KG1 (cell line): Measurements from ENCODE around the gene COPB2.
"Not testable (repeated sequence)": the region's sequence is repeated elsewhere in the genome, so short reads cannot be mapped to it uniquely, and the experiment has no call there.

Experiments
- DNase-seq: peaks from one replicate; lab custom pipeline; 2025; lab: John Stamatoyannopoulos, UW

Gene COPB2

DNA sequence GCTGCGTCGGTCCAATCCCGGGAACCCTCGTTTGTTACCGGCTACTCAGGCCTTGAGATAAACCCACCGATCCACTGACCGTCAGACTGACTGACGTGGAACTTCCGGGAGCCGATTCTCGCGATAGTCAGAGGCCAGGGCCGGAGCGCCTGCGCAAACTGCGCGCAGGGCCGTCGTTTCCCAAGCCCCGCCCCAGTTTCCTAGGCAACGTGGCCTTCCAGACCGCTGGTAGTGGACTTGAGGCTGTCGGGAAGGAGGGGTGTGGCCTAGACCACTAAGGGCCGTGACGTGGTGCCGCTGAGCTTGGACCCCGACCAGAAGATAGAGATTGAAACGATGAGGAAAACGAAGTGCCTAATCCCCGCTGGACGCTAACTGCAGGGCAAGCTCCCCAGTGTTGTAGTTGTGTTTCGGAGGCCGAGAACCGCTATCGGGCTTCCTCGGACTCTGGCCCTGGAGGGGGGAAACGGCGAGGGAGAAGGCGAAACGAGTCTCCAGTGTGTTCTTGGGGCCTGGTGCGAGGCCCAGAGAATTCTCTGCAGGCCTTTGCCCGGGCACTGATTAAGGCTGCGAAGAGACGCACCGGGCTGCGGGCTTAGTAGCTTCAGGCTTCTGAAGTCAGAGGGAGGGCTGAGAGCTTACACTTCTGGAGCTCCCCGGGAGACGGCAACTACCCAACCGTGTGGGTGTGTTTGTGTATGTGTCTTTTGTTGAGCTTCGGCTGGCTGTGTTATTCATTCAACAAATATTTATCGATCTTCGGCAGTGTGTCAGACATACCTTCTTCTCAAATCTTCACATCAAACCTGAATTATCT lies at the start of gene COPB2:
Gene COPB2, minus strand, starts transcription at position 96 of the 817 bp plus-strand sequence. CDS start 97 bp downstream, outside the sequence.
- DNase-seq = peak; percentile 95

DNA sequence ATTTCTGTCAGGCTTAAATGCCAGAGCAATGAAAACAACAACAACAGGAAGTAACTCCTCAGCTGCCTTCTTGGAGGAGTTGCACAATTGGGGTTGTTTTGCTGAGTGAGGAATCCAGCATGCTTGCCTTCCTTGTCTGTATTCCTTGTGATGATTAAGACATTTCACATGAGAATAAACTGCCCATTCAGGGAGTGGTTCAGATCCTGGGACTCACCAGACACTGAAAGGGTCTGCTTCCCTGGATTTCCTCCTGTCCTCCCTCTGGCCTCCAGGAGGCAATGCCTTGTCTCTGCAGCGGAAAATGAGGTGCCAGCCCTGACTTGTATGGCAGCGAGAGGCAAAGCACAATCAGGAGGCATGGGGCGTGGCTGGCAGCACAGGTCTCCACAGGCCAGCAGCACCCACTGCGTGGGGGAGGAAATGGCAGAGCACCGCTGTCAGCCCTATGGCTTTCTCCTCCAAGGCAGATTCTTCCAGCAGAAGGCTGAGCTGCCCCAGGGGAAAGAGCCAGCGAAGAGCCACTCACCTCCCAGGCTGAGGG lies 45.4 kb upstream of the COPB2 start:
- no peak for DNase-seq

DNA sequence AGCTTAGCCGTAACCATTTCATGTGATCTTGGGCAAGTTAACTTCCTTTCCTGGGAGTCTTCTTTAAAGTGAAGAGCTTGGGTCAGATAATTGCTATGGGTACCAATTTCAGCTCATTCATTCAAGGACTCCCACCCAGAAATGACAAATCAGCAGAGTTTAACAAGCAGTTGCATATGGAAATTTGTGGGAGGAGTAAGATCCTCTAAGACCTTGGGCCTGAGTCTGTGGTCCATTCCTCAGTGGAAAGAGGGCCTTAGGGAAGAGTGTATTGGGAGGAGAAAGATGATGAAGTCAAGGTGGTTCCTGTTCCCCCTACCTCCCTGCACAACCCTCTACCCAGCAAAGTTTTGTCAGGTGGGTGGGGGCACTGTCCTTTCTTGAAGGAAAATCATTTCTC lies 44.8 kb upstream of the COPB2 start:
- no peak for DNase-seq

DNA sequence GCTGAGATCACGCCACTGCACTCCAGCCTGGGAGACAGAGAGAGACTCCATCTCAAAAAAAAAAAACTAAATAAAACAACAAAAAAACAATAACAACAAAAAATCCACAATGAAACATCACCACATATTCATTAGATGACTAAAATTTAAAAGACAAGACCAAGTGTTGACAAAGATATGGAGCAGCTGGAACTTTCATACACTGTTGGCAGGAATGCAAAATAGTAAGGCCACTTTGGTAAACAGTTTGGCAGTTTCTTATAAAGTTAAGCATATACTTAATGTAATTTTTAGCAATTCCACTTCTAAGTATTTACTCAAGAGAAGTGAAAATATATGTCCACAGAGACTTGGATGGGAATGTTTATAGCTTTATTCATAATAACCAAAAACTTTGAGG lies 43.6 kb upstream of the COPB2 start:
- no peak for DNase-seq

DNA sequence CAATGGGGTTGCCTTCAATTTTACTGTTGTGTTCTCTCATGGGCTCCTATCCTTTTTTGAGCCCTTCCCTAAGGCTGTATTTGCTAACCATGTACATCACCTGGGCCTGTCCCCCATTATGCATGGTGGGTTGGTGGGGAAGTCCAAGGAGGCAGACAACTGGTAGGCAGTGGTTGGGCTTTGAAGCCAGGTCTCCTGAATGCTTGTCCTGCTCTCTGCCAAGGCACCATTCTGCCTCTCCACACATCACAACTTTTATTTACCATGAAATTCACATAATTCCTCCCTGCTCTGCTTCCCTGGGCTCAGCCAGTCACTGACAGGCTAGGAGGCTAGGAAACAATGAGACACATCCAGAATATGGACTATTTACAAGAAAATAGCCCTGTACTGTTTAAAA lies 41.0 kb upstream of the COPB2 start:
- DNase-seq = no peak

DNA sequence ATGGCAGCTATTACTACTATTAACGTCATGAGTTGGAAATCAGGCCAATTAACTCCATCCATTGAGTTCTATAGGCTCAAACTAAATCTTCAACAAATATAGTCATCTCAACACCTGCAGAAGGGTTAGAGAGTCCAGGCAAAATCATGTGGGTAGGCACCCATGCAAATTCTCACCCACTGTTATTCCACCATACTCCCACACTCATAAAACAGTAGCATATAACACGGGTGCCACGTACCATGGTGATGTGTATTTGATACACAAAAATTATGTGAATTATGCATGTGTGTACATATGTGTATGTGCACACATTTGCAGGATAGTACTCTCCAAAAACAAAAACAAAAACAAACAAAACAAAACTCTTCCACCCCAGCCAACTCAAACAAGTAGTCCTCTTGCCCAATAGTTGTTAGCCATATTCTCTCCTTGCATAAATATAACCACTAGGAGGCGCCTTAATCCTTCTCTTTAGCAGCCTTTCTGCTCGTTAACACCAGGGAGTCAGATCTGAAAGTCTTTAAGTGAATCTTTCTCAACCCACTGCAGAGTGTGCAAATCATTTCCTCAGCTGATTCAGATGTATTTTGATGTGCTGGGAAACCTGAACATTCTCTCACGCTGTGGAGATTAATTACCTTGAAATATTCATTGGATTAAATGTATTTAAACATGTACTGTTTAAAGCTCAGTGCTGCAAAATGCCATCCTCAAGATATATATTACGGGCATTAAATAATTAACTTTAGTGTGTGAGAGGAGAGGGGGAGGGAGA lies 38.0 kb upstream of the COPB2 start:
- peak; percentile 45 for DNase-seq

DNA sequence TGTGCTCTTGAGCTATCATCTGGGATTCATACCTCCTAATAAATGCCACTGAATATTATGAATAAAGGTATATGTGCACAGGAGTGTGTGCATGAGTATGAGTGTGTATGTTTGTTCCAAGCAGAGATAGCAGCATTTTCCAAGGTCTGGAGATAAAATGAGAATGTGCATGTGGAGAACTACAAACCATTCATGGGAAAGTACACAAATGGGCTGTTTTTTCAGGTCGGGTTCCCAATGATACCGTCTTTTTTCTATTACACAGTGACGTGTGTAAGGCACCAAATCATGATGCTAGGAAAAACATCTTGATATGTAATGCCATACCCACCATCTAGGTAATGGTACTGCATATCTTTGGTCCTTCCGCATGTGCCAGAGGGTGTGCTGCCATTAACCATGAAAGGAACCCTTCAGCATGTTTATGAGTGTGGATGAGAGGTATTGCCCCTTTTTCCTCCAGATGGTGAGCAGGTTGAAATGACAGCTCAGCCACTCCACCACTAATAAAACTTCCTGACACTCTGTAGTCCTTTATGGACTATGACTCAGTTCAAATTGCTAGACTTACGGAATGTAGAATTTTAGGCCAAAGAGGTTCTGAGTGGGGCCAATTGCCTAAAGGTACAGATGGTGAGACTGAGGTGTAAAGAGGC lies 36.4 kb upstream of the COPB2 start:
- DNase-seq = no peak

DNA sequence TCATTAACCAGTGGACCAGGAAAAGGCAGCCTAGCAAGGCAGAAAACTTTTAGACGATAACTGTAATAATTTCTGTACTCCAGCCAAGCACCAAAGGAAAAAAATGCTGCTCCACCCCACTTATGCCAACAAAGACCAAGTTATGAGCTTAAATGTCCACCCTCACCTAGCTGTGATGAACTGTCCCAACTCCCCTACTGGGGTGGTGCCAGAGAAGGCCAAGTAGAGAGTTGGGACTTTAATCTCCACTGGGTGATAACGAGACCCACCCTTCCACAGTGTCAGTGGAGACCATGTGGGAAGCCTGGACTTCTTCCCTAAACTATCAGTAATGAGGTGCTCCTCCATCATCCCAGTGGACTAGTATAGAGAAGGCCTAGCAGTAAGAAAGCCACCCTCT lies 33.8 kb upstream of the COPB2 start:
- no peak for DNase-seq

DNA sequence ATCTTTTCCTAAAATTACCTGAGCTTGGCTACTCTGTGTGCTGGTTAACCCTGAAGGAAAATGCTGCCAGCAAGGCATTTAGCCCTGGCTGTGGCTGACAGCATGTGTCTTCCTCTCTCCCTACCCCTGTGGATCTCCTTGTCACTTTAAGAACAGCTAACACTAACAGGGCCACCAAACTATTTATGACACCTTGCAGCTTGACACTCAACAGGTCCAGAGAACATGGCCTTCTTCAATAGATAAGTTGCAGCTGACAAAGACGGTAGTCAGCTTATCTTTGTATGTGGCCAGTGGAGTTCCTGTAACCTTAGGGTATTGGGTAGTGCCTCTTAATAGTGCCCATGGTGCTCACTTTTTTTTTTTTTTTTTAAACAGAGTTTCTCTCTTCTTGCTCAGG lies 32.0 kb upstream of the COPB2 start:
- no peak for DNase-seq

DNA sequence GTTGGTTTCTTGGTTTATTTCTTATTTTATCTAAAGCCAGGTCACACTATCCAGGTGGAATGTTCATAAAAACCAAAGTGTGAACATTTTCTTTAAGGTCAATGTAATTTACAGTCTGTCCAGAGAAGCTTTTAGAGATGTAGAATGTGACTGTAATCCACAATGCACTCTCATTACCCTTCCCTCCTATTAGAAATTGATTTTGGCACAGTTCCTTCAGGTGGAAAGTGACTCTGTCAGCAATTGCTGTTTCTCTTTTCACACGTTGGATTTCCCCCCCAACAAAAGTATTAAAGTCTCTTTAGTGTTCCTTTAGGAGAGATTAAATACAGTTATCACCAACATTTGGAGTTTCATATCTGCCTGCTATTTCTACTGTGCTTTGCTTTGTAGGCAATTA lies 31.6 kb upstream of the COPB2 start:
- no peak for DNase-seq

DNA sequence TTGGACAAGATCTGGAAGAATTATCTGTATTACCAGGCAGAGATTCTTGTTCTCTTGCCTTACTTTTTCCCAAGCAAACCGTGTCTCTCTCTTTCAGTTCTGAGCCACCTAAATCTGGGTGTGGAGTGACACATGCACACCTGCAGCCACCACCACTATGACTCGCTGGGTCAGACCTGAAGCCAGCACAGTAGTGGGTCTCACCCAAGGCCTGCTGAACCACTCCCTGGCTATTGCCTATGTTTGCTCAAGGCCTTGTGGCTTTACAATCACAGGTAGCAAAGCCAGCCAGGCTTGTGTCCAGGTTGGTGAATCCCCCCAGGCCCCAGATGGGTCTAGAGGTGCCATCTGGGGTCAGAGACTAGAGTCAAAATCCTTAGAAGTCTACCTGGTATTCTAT lies 28.7 kb upstream of the COPB2 start:
- no peak for DNase-seq

DNA sequence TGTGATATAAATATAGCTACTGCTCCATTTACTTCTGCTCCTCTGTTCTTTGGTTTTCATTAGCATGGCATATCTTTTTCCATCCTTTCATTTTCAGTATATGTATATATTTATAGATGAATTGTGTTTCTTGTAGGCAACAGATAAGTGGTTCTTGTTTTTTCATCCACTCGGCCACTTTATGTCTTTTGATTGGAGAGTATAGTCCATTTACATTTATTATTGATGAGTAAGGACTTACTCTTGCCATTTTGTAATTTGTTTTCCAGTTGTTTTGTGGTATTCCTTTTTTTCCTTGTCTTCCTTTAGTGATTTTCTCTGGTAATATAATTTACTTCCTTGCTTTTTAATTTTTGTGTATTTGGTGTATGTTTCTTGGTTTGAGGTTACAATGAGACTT lies 26.8 kb upstream of the COPB2 start:
- no peak for DNase-seq

DNA sequence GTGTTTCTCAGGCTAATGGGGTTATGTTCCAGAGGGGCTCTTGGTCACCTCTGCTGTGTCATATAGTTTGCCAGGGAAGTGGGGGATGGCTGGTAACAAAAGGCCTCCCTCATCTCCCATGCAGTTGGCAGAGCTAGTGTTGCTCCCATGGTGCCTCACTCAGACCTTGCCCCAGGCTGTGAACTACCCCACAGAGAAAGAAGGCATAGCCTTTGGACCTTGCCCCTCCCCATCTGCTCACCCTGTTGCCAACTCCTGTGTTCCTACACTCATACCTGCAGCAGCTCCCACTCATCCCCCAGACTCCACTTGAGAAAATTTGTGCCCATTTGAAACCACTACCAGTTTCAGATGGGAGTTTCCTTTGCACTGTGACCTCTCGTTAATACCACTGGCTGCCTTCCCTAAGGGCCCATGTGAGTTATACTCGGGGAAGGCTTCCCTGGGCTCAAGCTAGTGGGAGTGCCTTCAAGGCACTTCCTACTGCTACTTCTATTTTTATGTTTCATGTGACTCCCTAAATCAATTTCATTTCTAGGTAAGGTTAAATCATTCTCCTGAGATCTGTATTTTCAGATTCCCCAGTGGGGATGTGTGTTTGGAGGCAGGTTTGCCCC lies 25.3 kb upstream of the COPB2 start:
- DNase-seq = no peak

DNA sequence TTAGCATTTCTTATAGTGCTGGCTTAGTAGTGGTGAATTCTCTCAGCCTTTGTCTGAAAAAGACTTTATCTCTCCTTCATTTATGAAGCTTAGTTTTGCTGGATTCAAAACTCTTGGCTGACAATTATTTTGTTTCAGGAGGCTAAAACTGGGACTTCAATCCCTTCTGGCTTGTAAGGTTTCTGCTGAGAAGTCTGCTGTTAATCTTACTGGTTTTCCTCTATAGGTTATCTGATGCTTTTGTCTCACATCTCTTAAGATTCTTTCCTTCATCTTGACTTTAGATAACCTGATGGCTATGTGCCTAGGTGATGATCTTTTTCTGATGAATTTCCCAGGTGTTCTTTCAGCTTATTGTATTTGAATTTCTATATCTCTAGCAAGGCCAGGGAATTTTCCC lies 23.4 kb upstream of the COPB2 start:
- DNase-seq = not testable (repeated sequence)

DNA sequence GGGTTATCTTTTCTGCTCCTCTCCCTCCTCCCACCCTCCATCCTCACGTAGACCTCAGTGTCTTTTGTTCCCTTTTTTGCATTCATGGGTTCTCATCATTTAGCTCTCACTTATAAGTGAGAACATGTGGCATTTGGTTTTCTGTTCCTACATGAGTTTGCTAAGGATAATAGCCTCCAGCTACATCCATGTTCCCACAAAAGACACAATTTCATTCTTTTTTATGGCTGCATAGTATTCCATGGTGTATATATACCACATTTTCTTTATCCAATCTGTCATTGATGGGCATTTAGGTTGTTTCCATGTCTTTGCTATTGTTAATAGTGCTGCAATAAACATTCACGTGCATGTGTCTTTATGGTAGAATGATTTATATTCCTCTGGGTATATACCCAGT lies 11.7 kb upstream of the COPB2 start:
- not testable (repeated sequence) for DNase-seq

DNA sequence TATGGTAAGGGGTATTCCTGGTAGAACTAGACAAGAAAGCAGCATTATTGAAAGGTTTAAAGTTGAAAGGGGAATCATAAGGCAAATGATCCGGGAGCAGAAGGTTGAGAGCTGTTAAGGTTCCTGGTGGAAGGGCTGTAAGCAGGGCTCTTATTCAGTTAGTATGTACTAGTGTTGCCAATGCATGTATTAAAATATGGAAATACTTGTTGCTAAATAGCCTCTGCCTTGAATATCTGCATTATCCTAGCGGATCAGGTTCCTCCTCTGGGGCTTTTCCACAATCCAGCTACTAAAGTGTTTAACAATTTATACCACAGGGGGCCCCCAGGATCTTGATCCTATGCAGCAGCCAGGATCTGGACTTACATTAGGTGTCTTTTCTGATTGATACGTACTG lies 7.3 kb upstream of the COPB2 start:
- DNase-seq = no peak

DNA sequence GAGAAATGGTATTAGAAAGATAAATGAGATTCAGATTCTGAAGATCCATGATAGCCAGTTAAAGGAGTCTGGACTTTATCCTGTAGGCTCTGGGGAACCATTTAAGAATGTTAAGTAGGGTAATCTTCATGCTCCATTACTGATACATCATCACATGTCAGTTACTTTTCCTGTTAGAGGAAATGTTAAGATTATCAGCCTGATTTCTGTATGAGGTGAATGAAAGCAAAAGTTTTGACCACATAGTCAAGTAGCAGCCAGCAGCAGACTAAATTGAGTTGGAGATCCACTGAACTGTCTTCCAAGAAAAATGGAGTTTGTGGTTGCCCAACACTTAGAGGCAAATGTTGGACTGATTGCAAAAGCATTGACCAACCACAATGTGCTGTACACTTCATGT lies 4.7 kb upstream of the COPB2 start:
- no peak for DNase-seq

DNA sequence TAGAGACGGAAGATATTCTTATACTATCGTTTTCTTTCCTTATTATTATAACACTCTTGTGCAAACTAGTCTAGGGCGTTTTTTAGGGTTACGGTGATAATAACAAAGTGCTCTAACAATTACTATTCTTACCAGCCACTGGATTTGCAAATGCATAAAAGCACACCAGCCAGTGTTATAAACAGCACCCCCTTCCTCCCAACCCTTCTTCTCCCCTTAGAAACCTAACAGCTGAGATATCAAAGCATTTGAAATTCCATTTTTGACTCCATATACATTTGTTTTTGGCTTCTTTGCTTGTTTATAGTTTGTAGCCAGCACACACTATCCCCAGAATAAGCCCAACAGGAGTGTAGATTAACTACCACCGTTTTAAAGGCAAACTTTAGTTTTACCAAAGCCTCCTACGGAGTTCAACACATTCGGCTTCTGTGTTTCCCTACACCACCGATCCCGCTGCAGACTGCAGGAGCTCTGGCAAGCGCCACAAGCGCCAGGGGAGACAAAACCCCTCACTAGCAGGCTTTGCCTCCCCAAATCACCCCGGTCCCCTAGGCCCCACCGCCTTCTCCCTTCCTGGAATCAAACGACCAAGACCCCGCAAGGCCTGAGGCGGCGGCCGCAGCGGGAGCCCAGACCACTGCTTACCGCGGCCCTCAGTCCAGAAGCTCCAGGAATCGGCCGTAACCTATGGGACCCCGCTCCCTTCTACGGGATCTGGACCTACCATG lies 461 bp downstream of the COPB2 start:
- no peak for DNase-seq

DNA sequence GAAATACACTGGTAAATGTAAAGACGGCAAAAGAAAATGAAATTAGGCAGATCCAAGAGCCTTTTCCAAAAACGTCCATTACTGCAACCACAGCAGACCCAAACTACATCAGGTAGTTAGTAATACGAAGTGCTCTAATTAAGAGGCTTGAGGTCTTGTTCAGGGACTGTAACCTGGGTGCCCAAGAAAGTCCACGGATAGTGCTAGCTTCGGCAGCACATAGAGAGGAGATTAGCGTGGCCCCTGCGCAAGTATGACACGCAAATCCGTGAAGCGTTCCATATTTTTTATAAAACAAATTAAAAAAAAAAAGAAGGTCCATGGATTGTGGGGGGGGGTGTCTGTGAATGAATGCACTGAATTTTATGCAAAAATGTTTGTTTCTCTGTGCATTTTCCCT lies 1.4 kb downstream of the COPB2 start:
- no peak for DNase-seq

DNA sequence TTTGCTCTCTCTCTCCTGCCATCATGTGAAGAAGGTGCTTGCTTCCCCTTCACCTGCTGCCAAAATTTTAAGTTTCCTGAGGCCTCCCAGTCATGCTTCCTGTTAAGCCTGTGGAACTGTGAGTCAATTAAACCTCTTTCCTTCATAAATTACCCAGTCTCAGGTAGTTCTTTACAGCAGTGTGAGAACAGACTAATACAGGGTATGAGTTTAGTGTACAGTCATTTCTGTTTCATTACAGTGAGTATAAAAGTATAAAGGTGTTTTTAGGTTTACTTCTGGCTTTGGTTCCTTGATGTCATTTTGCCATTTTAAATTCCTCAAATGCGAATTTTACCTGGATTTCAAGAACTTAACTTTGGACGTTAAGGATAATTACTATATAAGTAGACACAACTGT lies 7.2 kb downstream of the COPB2 start:
- DNase-seq = not testable (repeated sequence)

DNA sequence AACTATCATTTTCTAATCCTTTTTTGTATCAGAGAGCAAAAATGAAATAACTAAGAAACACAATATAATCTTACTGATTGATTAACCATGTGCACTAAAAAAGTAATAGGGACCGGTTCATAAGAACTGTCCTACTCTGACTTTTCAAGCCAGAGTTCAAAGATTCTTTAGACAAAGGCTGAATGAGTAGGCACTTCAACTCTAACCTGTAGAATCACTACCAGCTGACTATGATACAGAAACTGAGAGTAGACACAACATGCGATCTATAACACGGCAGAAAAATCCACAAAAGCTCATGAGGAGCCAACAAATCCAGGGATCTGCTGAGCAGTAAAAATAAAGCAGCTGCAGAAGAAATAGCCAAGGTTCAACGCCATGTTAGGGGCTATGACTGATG lies 8.9 kb downstream of the COPB2 start:
- DNase-seq = no peak
